Activated T-helper 9 cell treated with anti-CD3 and anti-CD28 coated beads, Interleukin-2, amount 50 U/mL, for 16 hours (primary cell): ENCODE measurements around the gene TREM1.
"Not testable (repeated sequence)": the region's sequence is repeated elsewhere in the genome, so short reads cannot be mapped to it uniquely, and the experiment has no call there.

Source experiments
- DNase-seq: peaks from one replicate; pipeline ENCODE4 v3.0.0-alpha.2; 2020; ENCODE audit warnings: low read depth

Gene TREM1

DNA sequence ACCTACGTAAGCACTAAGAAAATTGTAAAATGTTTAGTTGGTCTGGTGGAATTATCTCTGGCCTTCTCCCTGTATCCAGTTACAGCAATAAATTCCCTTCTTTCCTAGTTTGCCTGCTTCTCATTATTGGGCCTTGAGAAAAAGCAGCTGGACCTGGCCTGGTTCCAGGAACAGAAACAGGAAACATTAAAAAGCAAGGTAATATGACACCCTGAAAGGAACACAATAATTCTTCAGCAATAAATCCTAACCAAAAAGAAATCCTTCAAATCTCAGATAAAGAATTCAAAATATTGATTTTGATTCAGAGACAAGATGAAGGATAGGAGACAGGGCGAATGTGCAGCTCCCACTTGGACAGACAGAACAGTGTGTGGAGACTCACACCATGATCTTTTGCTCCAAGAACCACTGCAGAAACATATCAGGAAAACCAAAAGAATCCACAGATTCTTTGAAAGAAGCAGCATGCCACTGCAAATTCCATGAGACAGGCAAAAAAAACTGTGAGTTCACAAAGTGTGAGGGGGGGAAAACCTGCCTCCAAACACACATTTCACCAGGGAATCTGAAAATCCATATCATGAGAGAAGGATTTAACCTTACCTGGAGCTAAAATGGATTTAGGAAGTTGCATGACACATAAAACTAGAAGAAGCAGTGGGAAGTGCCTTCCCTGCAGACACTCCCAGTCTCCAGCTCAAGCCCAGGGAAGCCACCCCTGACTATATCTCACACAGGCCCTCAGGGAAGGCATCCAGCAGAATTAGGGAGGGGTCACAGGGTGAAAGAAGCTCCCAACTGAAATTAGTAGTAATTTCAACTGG lies 28.9 kb downstream of the TREM1 start:
- DNase-seq = no peak

DNA sequence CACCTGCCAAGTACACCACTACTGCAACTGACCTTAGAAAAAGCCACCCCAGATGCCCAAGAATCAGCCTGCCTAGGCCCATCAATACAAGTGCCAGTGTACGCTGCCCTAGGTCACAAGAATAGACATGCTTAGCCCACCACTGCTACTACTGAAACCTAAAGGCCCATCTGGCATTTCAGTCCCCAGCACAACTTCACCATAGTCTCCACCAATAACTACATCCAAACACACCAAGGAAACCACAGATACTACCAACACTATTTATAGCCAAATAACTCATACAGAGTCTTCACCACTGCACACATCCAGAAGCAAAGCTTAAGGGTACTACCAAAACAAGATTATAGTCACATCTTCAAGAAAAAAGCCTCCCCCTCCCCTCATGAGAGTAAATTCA lies 30.1 kb downstream of the TREM1 start:
- no peak for DNase-seq

DNA sequence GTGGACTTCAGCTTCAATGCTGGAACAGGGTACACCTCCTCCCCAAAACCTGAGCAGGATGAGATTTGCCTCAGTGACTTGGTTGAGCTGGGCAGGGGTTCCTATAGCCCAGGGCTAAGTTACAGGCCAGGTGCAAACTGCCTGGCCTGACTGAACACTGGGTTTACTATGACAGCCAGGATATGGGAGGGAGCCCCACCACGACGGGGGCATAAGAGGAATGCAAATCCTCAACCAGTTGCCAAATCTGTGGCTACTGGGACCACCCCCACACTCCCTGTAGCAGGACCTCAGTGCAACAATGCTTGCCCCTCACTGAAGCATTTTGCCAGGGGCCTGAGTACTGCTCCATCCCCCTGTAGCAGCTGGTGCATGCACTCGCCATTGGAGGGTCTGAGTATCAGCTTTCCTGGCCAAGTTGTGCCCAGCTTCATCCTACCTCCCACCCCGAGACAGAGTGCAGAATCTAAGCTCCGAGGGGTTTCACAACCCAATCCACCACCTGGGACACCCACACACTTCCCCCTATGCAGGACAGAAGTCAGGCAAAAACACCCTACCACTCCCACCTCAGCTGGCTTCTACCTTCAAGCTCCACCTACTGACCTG lies 30.7 kb downstream of the TREM1 start:
- DNase-seq = no peak

DNA sequence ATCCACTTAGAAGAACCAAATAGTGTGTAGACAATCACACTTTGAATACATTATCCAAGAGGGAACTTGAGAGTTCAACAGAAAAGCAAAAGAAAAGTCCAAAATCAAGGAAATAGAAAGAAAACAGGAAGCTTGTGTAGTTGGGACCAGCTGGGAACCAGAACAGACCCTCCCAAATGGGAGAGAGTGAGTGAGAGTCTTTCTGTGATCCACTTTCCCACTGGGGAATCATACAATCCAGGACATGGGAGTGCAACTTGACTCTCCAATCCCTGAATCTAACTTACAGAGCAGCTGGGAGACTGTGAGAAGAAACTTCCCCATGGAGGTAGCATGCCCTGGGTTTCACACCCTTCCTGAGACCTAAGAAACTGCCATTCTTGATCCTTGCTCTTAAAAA lies 31.4 kb downstream of the TREM1 start:
- DNase-seq = no peak

DNA sequence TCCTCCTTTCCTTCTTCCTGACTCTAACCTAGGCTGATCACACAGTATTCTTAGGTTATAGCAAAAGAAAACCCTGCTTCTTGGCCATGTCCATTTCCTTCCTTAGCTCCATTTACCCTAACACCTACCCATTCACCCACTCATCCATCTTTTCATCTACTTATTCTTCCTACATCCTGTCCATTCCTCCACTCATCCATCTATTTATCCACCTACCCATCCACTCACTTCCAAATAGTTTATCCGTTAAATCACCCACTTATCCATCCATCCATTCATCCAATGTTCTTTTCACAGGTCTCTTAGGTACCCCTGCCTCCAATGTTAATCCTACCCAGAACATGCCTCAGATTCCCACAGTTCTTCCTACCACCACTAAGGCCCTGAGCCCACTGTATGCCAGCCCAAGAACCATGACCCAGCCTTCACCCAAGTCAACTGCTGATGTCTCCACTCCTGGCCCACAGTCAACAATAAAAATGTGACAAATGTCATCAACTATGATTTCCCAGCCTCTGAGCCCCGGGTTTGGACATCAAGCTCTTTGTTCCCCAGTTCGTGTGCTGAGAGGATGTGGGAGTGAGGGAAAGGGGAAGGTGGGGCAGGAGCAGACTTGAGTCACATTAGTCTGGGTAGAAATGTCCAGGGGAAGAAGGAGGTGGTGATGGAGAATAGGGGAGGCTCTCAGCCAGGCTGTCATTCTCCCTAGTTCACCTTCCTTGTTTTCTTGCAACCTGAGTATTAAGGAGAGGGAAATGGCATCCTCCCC lies 33.9 kb downstream of the TREM1 start:
- DNase-seq = no peak

DNA sequence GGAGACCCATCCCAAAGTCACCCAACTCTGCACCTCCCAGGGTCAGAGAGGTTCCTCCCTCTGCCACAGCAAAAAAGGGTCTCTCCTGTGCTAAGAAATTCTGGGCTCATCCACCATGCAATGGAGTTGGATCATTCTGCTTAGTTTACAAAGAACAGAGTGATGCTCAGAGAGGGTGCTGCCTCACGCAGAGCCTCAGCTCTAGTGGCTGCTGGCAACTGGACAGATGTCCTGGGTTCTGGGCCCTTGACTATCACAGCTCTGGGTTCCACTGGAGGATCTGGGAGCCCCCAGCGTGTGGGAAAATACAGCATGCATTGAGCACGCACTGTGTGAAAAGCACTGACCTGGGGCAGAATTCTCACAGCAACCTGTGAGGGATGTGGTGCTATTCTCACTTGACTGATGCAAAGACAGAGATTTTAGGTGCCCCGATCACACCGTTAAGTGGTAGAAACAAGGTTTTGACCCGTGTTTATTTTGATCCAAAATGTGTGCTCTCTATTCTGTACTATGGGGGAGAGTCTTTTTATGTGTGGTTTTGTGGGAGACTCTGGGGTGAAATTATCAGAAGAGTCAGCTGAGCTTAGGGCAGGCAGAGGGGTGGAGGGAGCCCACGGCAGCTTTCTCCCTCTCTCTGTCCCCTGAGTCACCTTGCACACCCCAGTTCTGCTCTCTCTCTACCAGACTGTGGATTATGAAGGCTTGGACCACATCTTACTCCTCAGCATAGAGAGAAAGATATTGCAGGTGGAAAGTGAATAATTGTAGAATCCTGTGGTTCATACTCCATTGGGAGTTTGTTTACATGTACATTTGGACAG lies 38.4 kb downstream of the TREM1 start:
- no peak for DNase-seq

DNA sequence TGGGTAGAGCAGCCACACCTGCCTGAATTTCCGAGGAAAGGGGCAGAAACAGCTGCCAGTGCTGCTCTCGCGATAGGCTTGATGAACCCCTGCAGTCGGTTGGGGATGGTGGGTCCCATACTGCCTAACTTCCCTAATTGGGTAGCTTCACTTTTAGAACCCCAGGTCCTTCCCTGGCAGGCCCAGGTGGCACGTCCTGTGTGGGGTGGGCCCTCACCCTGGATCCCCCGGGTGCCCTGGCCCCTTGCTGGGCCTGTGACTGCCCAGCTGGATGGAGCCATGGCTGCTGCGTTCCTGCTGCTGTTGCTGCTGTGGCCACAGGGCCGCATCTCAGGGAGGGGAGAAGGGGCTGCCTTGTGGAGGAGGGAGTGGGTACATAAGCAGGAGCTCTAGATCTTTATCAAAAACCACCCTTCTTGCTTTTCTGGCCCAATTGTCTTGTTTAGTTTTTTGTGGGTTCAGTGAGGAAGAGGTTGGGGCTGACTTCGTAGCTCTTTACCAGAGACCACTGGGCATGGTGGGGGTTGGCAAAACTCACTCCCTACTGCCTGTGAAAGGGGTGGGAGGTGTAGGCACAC lies 39.1 kb downstream of the TREM1 start:
- DNase-seq = no peak

DNA sequence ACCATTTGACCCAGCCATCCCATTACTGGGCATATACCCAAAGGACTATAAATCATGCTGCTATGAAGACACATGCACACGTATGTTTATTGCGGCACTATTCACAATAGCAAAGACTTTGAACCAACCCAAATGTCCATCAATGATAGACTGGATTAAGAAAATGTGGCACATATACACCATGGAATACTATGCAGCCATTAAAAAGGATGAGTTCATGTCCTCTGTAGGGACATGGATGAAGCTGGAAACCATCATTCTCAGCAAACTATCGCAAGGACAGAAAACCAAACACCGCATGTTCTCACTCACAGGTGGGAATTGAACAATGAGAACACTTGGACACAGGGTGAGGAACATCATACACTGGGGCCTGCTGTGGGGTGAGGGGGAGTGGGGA lies 40.0 kb downstream of the TREM1 start:
- not testable (repeated sequence) for DNase-seq

DNA sequence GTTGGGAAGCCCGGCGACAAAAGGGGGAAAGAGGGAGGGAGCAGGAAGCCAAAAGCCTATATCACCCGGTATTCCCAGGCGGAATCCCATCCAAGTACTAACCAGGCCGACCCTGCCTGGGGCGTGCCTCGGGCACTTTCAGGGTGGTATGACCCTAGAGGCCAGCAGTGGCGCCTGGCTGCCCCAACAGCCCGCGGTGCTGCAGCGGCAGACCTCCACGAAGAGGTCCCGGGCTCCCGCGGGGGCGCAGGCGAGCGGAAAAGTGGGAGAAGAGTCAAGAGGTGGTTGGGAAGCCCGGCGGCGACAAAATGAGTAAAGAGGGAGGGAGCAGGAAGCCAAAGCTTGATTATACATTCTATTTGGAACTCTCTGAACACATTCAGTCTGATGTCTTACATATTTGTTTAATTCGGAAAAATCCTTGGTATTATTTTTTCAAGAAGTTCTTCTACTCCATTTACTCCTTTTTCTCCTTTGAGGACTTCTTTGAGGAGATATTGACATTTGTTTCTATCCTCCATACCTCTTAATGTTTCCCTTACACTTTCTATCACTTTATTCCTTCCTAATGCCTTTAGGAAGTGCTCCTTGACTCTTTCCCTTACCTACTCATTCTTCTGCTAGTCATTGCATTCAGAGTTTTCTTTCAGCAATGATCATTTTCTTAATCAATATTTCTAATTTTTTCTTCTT lies 46.9 kb downstream of the TREM1 start:
- no peak for DNase-seq

DNA sequence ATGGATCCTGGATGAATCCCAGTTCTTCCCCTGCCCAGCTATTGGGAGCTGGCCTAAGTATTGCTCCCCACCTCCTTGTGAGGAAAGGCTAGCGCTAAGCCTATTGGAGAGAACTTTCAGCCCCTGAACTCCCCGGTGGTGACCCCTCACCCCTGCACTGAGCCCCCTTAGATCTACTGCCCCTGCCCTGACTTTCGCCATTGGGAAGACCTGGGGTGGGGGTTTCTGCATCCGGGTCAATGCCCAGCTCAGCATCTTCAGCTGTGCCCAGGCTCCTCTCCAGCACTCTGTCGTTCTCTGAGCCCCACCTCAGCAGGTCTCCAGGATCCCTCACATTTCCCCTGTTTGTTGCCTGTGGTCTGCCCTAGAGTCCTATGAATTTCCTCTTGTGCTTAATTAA lies 49.4 kb downstream of the TREM1 start:
- no peak for DNase-seq

DNA sequence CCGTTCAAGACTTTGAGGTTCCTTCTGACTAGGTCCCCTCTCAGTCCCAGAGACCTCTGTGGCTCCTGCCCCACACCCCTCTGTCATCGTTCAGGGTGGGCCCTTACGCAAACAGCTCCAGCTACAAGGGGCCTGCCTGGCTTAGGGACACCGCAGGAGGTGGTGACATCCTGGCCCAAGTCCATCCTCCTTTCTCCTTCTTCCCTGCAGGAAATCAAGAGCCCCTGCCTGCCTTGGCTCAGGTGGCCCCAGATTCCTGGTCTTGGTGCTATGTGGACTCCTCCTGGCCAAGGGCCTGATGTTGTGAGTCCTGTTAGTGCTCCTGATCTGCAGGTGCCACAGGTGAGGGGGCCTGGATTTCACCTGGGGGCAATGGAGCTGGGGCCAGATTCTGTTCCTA lies 50.2 kb downstream of the TREM1 start:
- no peak for DNase-seq

DNA sequence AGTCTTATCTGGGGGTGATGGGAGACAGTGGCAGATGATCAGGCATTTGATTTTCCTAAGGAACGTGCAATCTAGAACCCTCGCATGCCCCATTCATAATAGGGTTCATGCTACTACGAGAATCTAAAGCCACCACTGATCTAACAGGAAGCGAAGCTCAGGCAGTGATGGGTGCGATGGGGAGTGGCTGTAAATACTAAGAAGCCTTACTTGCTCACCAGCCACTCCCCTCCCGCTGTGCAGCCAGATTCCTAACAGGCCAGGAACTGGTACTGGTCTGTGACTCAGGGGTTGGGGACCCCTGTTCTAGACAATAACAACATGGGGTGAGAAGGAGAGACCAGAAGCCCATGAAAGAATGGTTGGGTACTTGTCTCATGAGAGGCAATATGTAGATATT lies 53.8 kb downstream of the TREM1 start:
- no peak for DNase-seq

DNA sequence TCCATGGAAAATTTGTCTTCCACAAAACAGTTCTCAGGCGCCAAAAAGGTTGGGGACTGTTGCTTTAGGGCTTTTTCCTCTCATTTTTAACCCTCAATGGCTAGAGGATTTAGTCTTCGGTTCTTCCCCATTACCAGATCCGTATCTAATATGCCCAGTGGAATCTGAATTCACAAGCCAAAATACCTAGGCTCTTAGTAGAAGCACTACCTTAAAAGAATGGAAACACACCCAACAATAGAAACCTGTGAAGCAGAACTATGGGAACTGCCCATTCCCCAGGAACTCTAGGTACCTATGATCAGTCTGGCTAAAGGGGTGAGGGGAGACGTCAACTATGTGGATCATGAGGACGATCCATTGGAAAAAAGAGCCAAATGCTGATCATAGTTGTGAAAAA lies 55.2 kb downstream of the TREM1 start:
- DNase-seq = no peak

DNA sequence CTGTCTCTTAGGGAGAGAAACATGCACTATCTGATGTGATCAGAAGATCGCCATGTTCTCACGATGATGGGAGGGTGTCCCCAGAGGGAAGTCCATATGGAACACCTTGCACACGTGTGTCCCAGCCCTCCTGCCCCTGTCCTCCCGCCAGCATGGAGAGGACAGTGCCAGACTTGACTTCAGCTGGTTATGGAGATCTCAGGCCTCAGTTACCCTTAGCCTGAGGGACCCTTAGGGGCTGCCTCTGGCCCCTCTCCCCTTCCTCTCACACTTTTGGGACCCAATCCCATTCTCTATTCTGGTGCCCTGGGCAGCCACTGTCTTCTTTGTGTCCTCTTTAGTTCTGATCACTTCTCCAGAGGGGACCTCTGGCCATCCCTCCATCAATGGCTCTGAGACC lies 56.8 kb downstream of the TREM1 start:
- no peak for DNase-seq

DNA sequence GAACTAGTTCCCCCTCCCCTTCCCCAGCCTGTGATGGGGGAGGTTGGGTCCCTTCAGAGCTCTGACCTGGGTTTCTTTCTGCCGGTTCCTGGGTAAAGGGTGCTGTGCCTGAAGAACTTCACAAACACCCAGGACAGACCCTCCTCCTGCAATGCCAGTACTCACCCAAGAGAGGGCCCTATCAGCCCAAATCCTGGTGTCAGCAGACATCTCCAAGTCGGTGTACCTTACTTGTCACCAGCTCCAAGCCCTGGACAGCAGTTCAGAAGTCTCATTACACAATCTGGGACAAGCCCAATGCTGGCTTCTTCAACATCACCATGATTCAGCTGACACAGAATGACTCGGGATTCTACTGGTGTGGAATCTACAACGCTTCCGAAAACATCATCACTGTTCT lies 57.9 kb downstream of the TREM1 start:
- no peak for DNase-seq

DNA sequence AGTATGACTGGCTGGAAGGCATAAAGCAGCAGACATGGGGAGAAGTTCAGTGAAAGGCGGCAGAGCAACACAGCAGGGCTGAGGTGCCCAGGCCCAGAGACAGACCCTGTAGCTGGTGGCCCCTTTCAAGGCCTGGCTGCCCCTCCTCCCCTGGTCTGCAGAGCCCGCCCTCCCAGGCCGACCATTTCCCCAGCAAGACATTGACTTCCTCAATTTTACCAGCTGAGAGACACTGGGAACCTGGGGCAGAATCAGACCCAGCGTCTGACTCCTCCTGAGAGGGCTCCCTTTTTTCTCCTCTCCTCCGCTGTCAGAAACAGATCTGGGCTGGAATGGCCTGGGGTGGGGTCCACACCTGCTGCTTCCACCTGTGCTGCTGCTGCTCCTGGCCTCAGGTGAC lies 58.4 kb downstream of the TREM1 start, which contains the start of gene TREML4:
TSS of gene TREML4 (plus strand) at position 254 of the 400 bp plus-strand sequence. CDS start at position 333, 79 bp downstream.
- DNase-seq = no peak

DNA sequence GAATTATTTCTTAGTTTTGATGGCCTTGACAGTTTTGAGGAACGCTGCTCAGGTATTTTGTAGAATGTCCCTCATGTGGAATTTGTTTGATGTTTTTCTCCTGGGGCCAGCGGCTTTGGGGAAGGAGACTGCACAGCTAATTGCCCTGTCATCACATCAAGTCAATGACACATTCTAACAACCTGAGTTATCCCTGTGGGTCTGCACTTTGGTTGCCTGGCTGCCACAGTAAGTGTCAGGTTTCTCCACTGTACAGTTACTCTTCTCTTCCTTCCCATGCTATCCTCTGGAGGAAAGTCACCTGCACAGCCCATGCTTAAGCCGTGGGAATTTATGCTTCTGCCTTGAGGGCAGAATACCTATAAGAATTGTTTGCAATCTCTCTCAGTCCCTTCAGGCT lies 59.7 kb downstream of the TREM1 start:
- DNase-seq = no peak

DNA sequence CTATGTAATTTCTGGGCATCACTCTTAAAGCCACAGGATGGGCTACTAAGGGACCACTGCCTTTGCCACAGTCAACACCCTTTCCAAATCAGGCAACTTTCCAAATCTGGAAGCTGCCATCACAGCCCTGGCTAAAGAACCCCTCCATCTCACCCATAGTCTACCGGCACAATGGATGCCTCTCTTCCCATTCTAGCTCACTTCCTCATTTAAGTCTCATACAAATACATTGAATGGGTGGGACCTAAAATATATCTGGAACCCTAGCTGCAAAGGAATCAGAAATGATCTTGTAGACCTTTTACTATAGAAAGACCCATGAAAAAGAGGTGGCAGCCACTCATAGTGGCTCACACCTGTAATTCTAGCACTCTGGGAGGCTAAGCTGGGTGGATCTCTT lies 61.7 kb downstream of the TREM1 start:
- DNase-seq = no peak
